HFF-Myc (cell line): ENCODE results near the gene HAPSTR1.

Experiments used
- DNase-seq: peaks from one replicate; pipeline ENCODE4 v3.0.0-alpha.2; 2011; ENCODE audit warnings: low read depth; ENCODE audit errors: extremely low read depth
- H3K4me3 ChIP-seq: replicated peaks from 2 replicates; pipeline ENCODE4 v1.5.1; 2011; ENCODE audit warnings: low read depth, mild to moderate bottlenecking, control low read depth, low read length
- CTCF ChIP-seq: IDR thresholded peaks from 2 replicates; pipeline ENCODE4 v1.5.1; 2012; ENCODE audit warnings: mild to moderate bottlenecking, low read depth, low read length, control low read depth; ENCODE audit errors: missing control alignments

Gene HAPSTR1

GRCh38 chr16:9136596-9136995 lies 45.2 kb downstream of the HAPSTR1 start:
- H3K4me3 ChIP-seq: no peak overlapping the region
- no peak for DNase-seq
- no peak for TF ChIP-seq CTCF

GRCh38 chr16:9138021-9138680 lies 46.7 kb downstream of the HAPSTR1 start:
- TF ChIP-seq CTCF: no peak
- no peak for DNase-seq
- H3K4me3 ChIP-seq: no peak overlapping the region

GRCh38 chr16:9138731-9139501 lies 47.5 kb downstream of the HAPSTR1 start:
- peak; percentile 98 for TF ChIP-seq CTCF
- no peak for DNase-seq
- no peak overlapping the region for H3K4me3 ChIP-seq

- no peak for TF ChIP-seq CTCF
- H3K4me3 ChIP-seq: no peak overlapping the region
- DNase-seq: no peak
Measured at GRCh38 chr16:9139965-9140364, 48.5 kb downstream of the HAPSTR1 start.
